GM12872 (cell line): ENCODE results near the gene PRRT1B.

Source experiments
- CTCF ChIP-seq: IDR thresholded peaks from 3 replicates; pipeline ENCODE4 v1.5.1; 2011; ENCODE audit warnings: low read depth, mild to moderate bottlenecking, low read length, moderate library complexity; ENCODE audit not compliant: insufficient read depth

PRRT1B gene

GRCh38 chr9:131575946-131576853 is 30.9 kb downstream of the PRRT1B start:
- TF ChIP-seq CTCF, result no peak

- TF ChIP-seq CTCF, result no peak
These were observed 32.0 kb downstream of the PRRT1B start for GRCh38 chr9:131577005-131578000.

GRCh38 chr9:131578021-131578420 is 32.7 kb downstream of the PRRT1B start:
- no peak for TF ChIP-seq CTCF

- TF ChIP-seq CTCF, result no peak
These were observed 33.6 kb downstream of the PRRT1B start for GRCh38 chr9:131578731-131579504.

- no peak for TF ChIP-seq CTCF
These were observed 34.5 kb downstream of the PRRT1B start for GRCh38 chr9:131579789-131580211.

GRCh38 chr9:131580358-131580757 is 35.0 kb downstream of the PRRT1B start:
- TF ChIP-seq CTCF, result no peak
